AG04450 (cell line): ENCODE data around the gene RIMBP3C. TPM values are rescaled to one million over a fixed set of nuclear protein-coding genes. Genes with fewer than 3 reads are reported as not detected.
A peak's percentile ranks its signal among the peaks of the same experiment; 100 is the strongest.
"Not testable (repeated sequence)": the region's sequence is repeated elsewhere in the genome, so short reads cannot be mapped to it uniquely, and the experiment has no call there.

Experiments
- CTCF ChIA-PET: fragments of 300-600, 350-600 bp; formaldehyde crosslinking; extraction: SDS; loops from one replicate; lab custom pipeline; 2022; ENCODE audit warnings: antibody characterized with exemption, inconsistent platforms; lab: Charles Lee
- POLR2A ChIA-PET: fragments of 350-600 bp; formaldehyde crosslinking; extraction: SDS; loops from one replicate; lab custom pipeline; 2021; ENCODE audit warnings: antibody characterized with exemption, inconsistent platforms; lab: Yijun Ruan, JAX
- DNase-seq: peaks from one replicate; pipeline ENCODE4 v3.0.0-alpha.2; 2011; ENCODE audit warnings: low read depth, low spot score
- H3K27ac ChIP-seq: one replicate; pipeline ENCODE4 v1.5.1; 2012; ENCODE audit warnings: low read depth, low read length, control low read depth
- H3K27me3 ChIP-seq: one replicate; pipeline ENCODE4 v1.6.0; 2012; ENCODE audit warnings: low read length; ENCODE audit not compliant: control insufficient read depth, insufficient read depth
- H3K4me3 ChIP-seq: 2 replicates; pipeline ENCODE4 v1.5.1; 2011; ENCODE audit warnings: mild to moderate bottlenecking, low read depth, low read length, control low read depth
- H3K9me3 ChIP-seq: 2 replicates; pipeline ENCODE4 v1.5.1; 2012; ENCODE audit warnings: low read length; ENCODE audit not compliant: control insufficient read depth, insufficient read depth
- CTCF ChIP-seq: IDR thresholded peaks from 2 replicates; pipeline ENCODE4 v1.5.1; 2011; ENCODE audit warnings: low read depth, low read length, control low read depth, inconsistent platforms
- polyA plus RNA-seq: library from polyadenylated mRNA; depleted of rRNA; stranded (reverse); fragments of >200 nt; gene quantifications from 2 replicates; pipeline ENCODE4 v1.2.3, GENCODE V29; 2011

RIMBP3C gene
- polyA plus RNA-seq, 1 experiment: not detected

DNA sequence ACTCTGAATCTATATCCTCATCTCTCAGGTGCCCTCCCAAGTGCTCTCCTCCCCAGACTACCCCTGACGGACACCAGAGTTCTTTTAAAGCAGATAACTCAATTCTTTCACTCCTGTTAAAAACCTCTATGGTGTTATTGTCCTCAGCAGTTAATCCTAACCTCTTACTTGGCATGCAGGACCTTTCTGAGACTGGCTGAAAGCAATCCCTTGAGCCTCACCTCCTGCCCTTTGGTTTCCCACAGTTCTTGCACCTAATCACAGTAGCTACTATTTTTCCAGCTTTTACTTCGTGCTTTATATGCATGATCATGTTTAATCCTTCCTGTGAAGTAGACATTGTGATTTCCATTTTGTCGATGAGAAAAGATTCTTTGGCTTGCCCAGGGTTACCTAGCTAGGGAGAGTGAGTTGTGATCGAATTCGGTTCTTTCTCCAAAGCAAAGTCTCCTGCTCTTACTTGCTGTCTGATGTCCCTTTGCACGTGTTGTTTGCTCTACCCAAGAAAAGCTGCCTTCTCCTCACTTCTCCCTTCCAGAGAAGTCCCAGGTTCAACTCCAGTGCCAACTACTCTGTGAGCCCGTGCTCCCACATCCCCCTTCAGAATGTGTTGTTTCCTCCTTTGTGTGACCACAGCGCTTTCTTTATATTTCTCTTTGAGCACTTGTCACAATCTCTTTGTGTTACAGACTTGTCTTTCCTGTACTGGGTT is 18.4 kb upstream of the RIMBP3C start:
- TF ChIP-seq CTCF: no peak
- CTCF ChIA-PET: interaction anchor here (0.6 to 1.1 kb wide), 2 partner anchors 61 to 652 kb away, joined by 3 read pairs; partner anchors contain the start of gene CRKL
- H3K9me3 ChIP-seq: no peaks in the 10 kb centered on the region; the same call in 1 of the 2 replicates
- DNase-seq: no peak
- H3K4me3 ChIP-seq: peak overlapping the region; percentile 87
- POLR2A ChIA-PET: interaction anchor here (1.1 kb wide), 1 partner anchor 10 kb away, joined by 4 read pairs; no protein-coding TSS in a partner anchor
- no peak overlapping the region for H3K27ac ChIP-seq
- H3K27me3 ChIP-seq: no peaks in the 10 kb centered on the region

- peak overlapping the region; percentile 87 for H3K4me3 ChIP-seq
- not testable (repeated sequence) for H3K9me3 ChIP-seq, H3K27ac ChIP-seq, DNase-seq, H3K27me3 ChIP-seq
- POLR2A ChIA-PET: interaction anchor here (1.1 kb wide), 1 partner anchor 10 kb away, joined by 4 read pairs; no protein-coding TSS in a partner anchor
- CTCF ChIA-PET: interaction anchor here (0.6 to 1.2 kb wide), 3 partner anchors 62 to 652 kb away, joined by 3 read pairs; partner anchors contain the start of gene CRKL
These were observed 17.8 kb upstream of the RIMBP3C start for GRCh38 chr22:21569076-21569427.

DNA sequence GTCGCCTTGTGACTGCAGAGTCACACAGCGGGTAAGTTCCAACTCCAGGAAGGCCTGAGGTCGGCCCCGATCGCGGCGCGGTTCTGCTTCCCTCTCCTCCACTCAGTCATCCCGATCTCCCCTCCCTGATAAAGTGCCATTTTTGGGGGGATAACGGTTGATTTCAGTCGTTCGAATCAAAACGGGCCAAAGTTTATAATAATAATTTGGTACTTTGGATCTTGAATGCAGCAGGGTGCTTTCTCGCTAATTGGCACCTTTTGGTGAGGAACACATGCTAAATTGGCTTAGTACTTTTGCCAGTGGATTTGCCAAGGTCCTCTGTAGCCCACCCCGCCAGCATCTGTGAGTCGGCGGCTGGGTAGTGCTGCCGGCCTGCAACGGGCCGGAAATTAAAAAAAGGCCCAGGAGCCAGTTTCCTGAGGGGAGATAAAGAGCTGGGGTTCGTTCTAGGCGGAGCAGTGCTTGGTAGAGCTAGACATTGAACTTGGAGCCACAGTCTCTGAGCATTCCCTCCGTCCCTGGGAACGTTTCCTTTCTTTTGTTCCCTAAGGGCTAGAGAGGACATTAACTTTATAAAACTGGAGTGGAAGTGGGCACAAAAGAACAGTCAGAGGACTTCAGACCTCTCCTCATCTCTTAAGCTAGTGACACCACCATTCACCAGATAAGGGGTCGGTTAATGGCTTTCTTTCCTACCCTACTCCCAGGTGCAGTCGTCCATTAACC is 17.2 kb upstream of the RIMBP3C start:
- Histone ChIP-seq H3K9me3 (no peaks in the 10 kb centered on the region; the same call in 1 of the 2 replicates), H3K27ac (peak overlapping the region; percentile 65), H3K27me3 (no peaks in the 10 kb centered on the region), H3K4me3 (peak overlapping the region; percentile 87)
- CTCF ChIA-PET: interaction anchor here (1.1 to 1.2 kb wide), 2 partner anchors 62 to 381 kb away, joined by 3 read pairs; no protein-coding TSS in a partner anchor
- no peak for TF ChIP-seq CTCF
- DNase-seq: no peak
- POLR2A ChIA-PET: interaction anchor here (1.1 kb wide), 1 partner anchor 11 kb away, joined by 4 read pairs; no protein-coding TSS in a partner anchor

GRCh38 chr22:21567456-21568346 is 16.4 kb upstream of the RIMBP3C start, which contains the start of gene UBE2L3:
Gene UBE2L3, plus strand, starts transcription at chr22:21567714. Its CDS starts 31 bp downstream, at chr22:21567745.
- ChIA-PET CTCF (interaction anchor here (1.2 kb wide), 1 partner anchor 382 kb away, joined by 3 read pairs; no protein-coding TSS in a partner anchor), POLR2A (no interaction called here)
- H3K4me3 ChIP-seq: peak within 1 kb of the TSS; percentile 87
- no peaks in the 10 kb centered on the region; the same call in 1 of the 2 replicates for H3K9me3 ChIP-seq
- H3K27ac ChIP-seq: peak within 1 kb of the TSS; percentile 65
- TF ChIP-seq CTCF: no peak
- peak; percentile 33 for DNase-seq
- no peaks in the 10 kb centered on the region for H3K27me3 ChIP-seq

- no peak overlapping the region for H3K4me3 ChIP-seq
- no peak for DNase-seq
- TF ChIP-seq CTCF: no peak
- H3K9me3 ChIP-seq: no peaks in the 10 kb centered on the region; the same call in 1 of the 2 replicates
- no peak overlapping the region for H3K27ac ChIP-seq
- POLR2A ChIA-PET: no interaction called here
- CTCF ChIA-PET: interaction anchor here (0.6 kb wide), 1 partner anchor 78 kb away, joined by 3 read pairs; no protein-coding TSS in a partner anchor
- no peaks in the 10 kb centered on the region for H3K27me3 ChIP-seq
These were observed 13.2 kb upstream of the RIMBP3C start for GRCh38 chr22:21564411-21564810.
